GM18951 (cell line): ENCODE data around the gene LEMD3.

Experiments used
- POLR2A ChIP-seq: IDR thresholded peaks from 4 replicates; pipeline ENCODE4 v1.6.1; 2011; ENCODE audit warnings: mild to moderate bottlenecking; ENCODE audit not compliant: insufficient read length, insufficient read depth; ENCODE audit errors: extremely low read depth
- in situ Hi-C: fragments of 300-500 bp; cut with MboI; formaldehyde crosslinking; loops from one replicate; pipeline ENCODE4 v1.12.0; 2022; ENCODE audit warnings: low sequenced_read_pairs, mixed read lengths, inconsistent platforms; ENCODE audit not compliant: unreplicated experiment

The LEMD3 gene

GRCh38 chr12:65169320-65170208, at the start of gene LEMD3:
TSS of gene LEMD3 (plus strand) at chr12:65169583. CDS start at chr12:65169597, 14 bp downstream.
- TF ChIP-seq POLR2A = peak; percentile 93
- in situ Hi-C loops = no loop called here

- in situ Hi-C loops = no loop called here
- no peak for TF ChIP-seq POLR2A
Measured at GRCh38 chr12:65121049-65121955, 48.1 kb upstream of the LEMD3 start, which contains the start of gene WIF1. TSS of gene WIF1 (minus strand) at chr12:65121305. CDS start at chr12:65121191, 114 bp downstream.

- no peak for TF ChIP-seq POLR2A
- in situ Hi-C loops = no loop called here
Measured at GRCh38 chr12:65121956-65122469, 47.4 kb upstream of the LEMD3 start.

- TF ChIP-seq POLR2A = no peak
- in situ Hi-C loops = no loop called here
Measured at GRCh38 chr12:65122703-65123102, 46.7 kb upstream of the LEMD3 start.

- in situ Hi-C loops = no loop called here
- TF ChIP-seq POLR2A = no peak
Measured at GRCh38 chr12:65123435-65124063, 45.8 kb upstream of the LEMD3 start.

- in situ Hi-C loops = no loop called here
- no peak for TF ChIP-seq POLR2A
Measured at GRCh38 chr12:65125247-65125646, 44.1 kb upstream of the LEMD3 start.

- TF ChIP-seq POLR2A = no peak
- in situ Hi-C loops = no loop called here
Measured at GRCh38 chr12:65125975-65126374, 43.4 kb upstream of the LEMD3 start.

- in situ Hi-C loops = no loop called here
- TF ChIP-seq POLR2A = no peak
Measured at GRCh38 chr12:65126482-65126881, 42.9 kb upstream of the LEMD3 start.

GRCh38 chr12:65133879-65134278, 35.5 kb upstream of the LEMD3 start:
- in situ Hi-C loops = no loop called here
- no peak for TF ChIP-seq POLR2A

- TF ChIP-seq POLR2A = no peak
- in situ Hi-C loops = no loop called here
Measured at GRCh38 chr12:65139389-65139788, 30.0 kb upstream of the LEMD3 start.

- in situ Hi-C loops = no loop called here
- TF ChIP-seq POLR2A = no peak
Measured at GRCh38 chr12:65140738-65141137, 28.6 kb upstream of the LEMD3 start.

GRCh38 chr12:65147312-65147905, 22.0 kb upstream of the LEMD3 start:
- in situ Hi-C loops = no loop called here

More at GRCh38 chr12:65147312-65147905, 22.0 kb upstream of the LEMD3 start:
- TF ChIP-seq POLR2A = no peak
